BJ (cell line): ENCODE data around the gene GPBAR1. TPM values are rescaled to one million over a fixed set of nuclear protein-coding genes. Genes with fewer than 3 reads are reported as not detected.
A peak's percentile ranks its signal among the peaks of the same experiment; 100 is the strongest.

ENCODE experiments used
- CTCF ChIA-PET: fragments of 350-600 bp; formaldehyde crosslinking; extraction: SDS; loops from one replicate; lab custom pipeline; 2021; ENCODE audit warnings: antibody characterized with exemption, inconsistent platforms; lab: Yijun Ruan, JAX
- POLR2A ChIA-PET: fragments of 300-600 bp; sonication (Branson Sonifier 250); formaldehyde crosslinking; extraction: SDS; loops from one replicate; lab custom pipeline; 2021; ENCODE audit warnings: antibody characterized with exemption; lab: Charles Lee
- DNase-seq: peaks from one replicate; pipeline ENCODE4 v3.0.0-alpha.2; 2011; ENCODE audit warnings: low read depth
- H3K27me3 ChIP-seq: 2 replicates; pipeline ENCODE4 v1.6.0; 2011; ENCODE audit warnings: low read length; ENCODE audit not compliant: control insufficient read depth, insufficient read depth
- H3K36me3 ChIP-seq: 2 replicates; pipeline ENCODE4 v1.5.1; 2011; ENCODE audit warnings: low read length; ENCODE audit not compliant: control insufficient read depth, insufficient read depth
- H3K4me3 ChIP-seq: 2 replicates; pipeline ENCODE4 v1.5.1; 2011; ENCODE audit warnings: low read depth, mild to moderate bottlenecking, control low read depth, low read length
- polyA plus RNA-seq: library from polyadenylated mRNA; depleted of rRNA; stranded (reverse); fragments of >200 nt; gene quantifications from 2 replicates; pipeline ENCODE4 v1.2.3, GENCODE V29; 2011
- TF ChIP-seq, protein P1 (sequence below): IDR thresholded peaks from 2 replicates; pipeline ENCODE4 v1.5.1; 2011; ENCODE audit warnings: low read depth, mild to moderate bottlenecking, control low read depth, inconsistent platforms, low read length, moderate library complexity; ENCODE audit not compliant: insufficient read depth

GPBAR1 gene
- polyA plus RNA-seq, 1 experiment, result not detected

GRCh38 chr2:218300141-218300540 is 39.3 kb downstream of the GPBAR1 start:
- no peak for DNase-seq
- ChIA-PET POLR2A (no interaction called here), CTCF (interaction anchor here (17.8 kb wide), 1 partner anchor 57 kb away, joined by 244 read pairs; the partner anchor contains the start of gene CATIP)
- Histone ChIP-seq H3K36me3 (no peaks in the 10 kb centered on the region), H3K27me3 (no peaks in the 10 kb centered on the region; the same call in 1 of the 2 replicates), H3K4me3 (no peak overlapping the region)
- TF ChIP-seq, protein P1, sequence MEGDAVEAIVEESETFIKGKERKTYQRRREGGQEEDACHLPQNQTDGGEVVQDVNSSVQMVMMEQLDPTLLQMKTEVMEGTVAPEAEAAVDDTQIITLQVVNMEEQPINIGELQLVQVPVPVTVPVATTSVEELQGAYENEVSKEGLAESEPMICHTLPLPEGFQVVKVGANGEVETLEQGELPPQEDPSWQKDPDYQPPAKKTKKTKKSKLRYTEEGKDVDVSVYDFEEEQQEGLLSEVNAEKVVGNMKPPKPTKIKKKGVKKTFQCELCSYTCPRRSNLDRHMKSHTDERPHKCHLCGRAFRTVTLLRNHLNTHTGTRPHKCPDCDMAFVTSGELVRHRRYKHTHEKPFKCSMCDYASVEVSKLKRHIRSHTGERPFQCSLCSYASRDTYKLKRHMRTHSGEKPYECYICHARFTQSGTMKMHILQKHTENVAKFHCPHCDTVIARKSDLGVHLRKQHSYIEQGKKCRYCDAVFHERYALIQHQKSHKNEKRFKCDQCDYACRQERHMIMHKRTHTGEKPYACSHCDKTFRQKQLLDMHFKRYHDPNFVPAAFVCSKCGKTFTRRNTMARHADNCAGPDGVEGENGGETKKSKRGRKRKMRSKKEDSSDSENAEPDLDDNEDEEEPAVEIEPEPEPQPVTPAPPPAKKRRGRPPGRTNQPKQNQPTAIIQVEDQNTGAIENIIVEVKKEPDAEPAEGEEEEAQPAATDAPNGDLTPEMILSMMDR, result no peak

DNA sequence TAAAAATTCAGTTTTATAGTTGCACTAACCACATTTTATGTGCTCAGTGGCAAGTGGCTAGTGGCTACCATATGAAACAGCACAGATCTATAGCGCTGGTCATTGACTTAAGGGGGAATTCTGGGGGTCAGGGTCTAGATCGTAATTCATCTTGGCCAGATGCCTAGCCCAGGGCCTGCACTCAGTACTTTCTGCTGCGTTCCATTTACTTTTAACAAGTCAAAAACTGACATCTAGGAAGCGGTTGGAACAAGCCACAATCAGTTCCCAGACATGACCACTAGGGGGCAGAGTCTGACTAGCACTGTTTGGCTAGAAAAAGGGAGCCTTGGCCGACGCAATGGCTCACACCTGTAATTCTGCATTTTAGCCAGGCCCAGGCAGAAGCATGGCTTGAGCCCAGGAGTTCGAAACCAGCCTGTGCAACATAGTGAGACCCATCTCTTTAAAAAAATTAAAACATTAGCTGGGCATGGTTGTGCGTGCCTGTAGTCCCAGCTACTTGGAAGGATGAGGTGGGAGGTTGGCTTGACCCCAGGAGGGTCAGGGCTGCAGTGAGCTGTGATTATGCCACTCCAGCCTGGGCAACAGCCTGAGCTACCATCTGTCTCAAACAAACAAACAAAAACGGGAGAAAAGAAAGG is 40.5 kb downstream of the GPBAR1 start:
- no peak for DNase-seq
- CTCF ChIA-PET, result interaction anchor here (0.7 to 17.8 kb wide), 22 partner anchors 9 to 385 kb away, joined by 3 to 244 read pairs (median 4); partner anchors contain the start of genes CATIP and TMBIM1
- TF ChIP-seq, protein P1, result peak; percentile 93
- H3K27me3 ChIP-seq, result no peaks in the 10 kb centered on the region; the same call in 1 of the 2 replicates
- POLR2A ChIA-PET, result no interaction called here
- no peak overlapping the region for H3K4me3 ChIP-seq
- H3K36me3 ChIP-seq, result no peaks in the 10 kb centered on the region

DNA sequence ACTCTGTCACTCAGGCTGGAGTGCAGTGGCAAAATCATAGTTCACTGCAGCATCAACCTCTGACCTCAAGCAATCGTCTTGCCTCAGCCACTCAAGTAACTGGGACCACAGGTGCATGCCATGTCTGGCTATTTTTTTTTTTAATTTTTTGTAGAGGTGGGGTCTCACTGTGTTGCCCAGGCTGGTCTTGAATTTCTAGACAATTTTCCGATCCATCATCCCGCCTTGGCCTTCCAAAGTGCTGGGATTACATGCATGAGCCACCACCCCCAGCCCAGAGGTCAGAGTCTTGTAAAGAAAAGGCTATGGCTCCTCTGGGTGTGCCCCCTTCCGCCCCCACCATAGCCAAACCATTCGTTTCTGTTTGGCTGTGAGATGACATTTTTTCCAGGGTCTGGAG is 44.6 kb downstream of the GPBAR1 start:
- Histone ChIP-seq H3K27me3 (peaks cover 2% of the 10 kb centered on the region; the same call in 1 of the 2 replicates), H3K36me3 (no peaks in the 10 kb centered on the region), H3K4me3 (no peak overlapping the region)
- CTCF ChIA-PET, result interaction anchor here (0.8 to 17.8 kb wide), 2 partner anchors 52 to 62 kb away, joined by 3 to 244 read pairs; partner anchors contain the start of gene CATIP
- POLR2A ChIA-PET, result no interaction called here
- DNase-seq, result no peak
- TF ChIP-seq, protein P1, result no peak

GRCh38 chr2:218306184-218306920 is 45.5 kb downstream of the GPBAR1 start:
- Histone ChIP-seq H3K36me3 (no peaks in the 10 kb centered on the region), H3K27me3 (peaks cover 2% of the 10 kb centered on the region; the same call in 1 of the 2 replicates), H3K4me3 (no peak overlapping the region)
- ChIA-PET POLR2A (no interaction called here), CTCF (interaction anchor here (0.8 to 17.8 kb wide), 6 partner anchors 8 to 51 kb away, joined by 3 to 244 read pairs (median 4); partner anchors contain the start of gene CATIP)
- no peak for DNase-seq
- TF ChIP-seq, protein P1, result no peak
